SK-N-SH (cell line): ENCODE results near the gene DPM2. TPM values are rescaled to one million over a fixed set of nuclear protein-coding genes. Genes with fewer than 3 reads are reported as not detected.

ENCODE experiments used
- CTCF ChIA-PET: fragments of 300-600, 350-600 bp; formaldehyde crosslinking; extraction: SDS; loops from one replicate; lab custom pipeline; 2021; lab: Yijun Ruan, JAX
- POLR2A ChIA-PET: fragments of 350-600 bp; sonication (Branson Sonifier 250); formaldehyde crosslinking; extraction: SDS; loops from one replicate; lab custom pipeline; 2020; ENCODE audit warnings: antibody characterized with exemption, inconsistent platforms; lab: Yijun Ruan, JAX
- DNase-seq: peaks from one replicate; pipeline ENCODE4 v3.0.0; 2012
- H2AFZ ChIP-seq: fragments of 200-600 bp; sonication (generic); 2 replicates; pipeline ENCODE4 v1.8.1; 2016; ENCODE audit warnings: antibody characterized with exemption, mild to moderate bottlenecking, low read depth
- H3F3A ChIP-seq: fragments of 200-600 bp; sonication (generic); replicated peaks from 2 replicates; pipeline ENCODE3; 2016; ENCODE audit warnings: antibody characterized with exemption, mild to moderate bottlenecking; ENCODE audit not compliant: insufficient read depth
- H3K27ac ChIP-seq, 2 experiments: fragments of 200-500 bp in 1 of 2; fragments of 200-600 bp in 1 of 2; sonication (Bioruptor generic) in 1 of 2; sonication (generic), shearing (Covaris generic) in 1 of 2; 2 replicates each; pipeline versions ENCODE4 v1.5.1 to v1.6.1; 2014 to 2016; ENCODE audit warnings: low read depth in 2 of 2, inconsistent platforms in 1 of 2, low read length in 1 of 2, mild to moderate bottlenecking in 1 of 2, mixed read lengths in 1 of 2
- H3K27me3 ChIP-seq: fragments of 200-600 bp; sonication (generic), shearing (Covaris generic); 2 replicates; pipeline ENCODE4 v1.6.1; 2016; ENCODE audit warnings: mixed run types; ENCODE audit not compliant: insufficient read depth
- H3K36me3 ChIP-seq, 2 experiments: fragments of 200-500 bp in 1 of 2; fragments of 200-600 bp in 1 of 2; sonication (Bioruptor generic) in 1 of 2; sonication (generic) in 1 of 2; replicated peaks in 1 of 2; 2 replicates each; pipeline versions ENCODE3 to v1.5.1; 2014 to 2016; ENCODE audit warnings: low read length in 1 of 2, mild to moderate bottlenecking in 1 of 2; ENCODE audit not compliant: insufficient read depth in 2 of 2, control insufficient read depth in 1 of 2
- H3K4me1 ChIP-seq, 2 experiments: fragments of 200-500 bp in 1 of 2; fragments of 200-600 bp in 1 of 2; sonication (Bioruptor generic) in 1 of 2; sonication (generic), shearing (Covaris generic) in 1 of 2; 2 replicates each; pipeline versions ENCODE4 v1.5.1 to v1.6.1; 2014 to 2016; ENCODE audit warnings: low read depth in 1 of 2, low read length in 1 of 2, mixed run types in 1 of 2; ENCODE audit not compliant: insufficient read depth in 2 of 2, control insufficient read depth in 1 of 2
- H3K4me2 ChIP-seq: fragments of 200-600 bp; sonication (generic), shearing (Covaris generic); 2 replicates; pipeline ENCODE4 v1.6.1; 2017; ENCODE audit warnings: mixed run types
- H3K4me3 ChIP-seq, 2 experiments: fragments of 200-500 bp in 1 of 2; fragments of 200-600 bp in 1 of 2; sonication (Bioruptor generic) in 1 of 2; sonication (generic), shearing (Covaris generic) in 1 of 2; 2 replicates each; pipeline versions ENCODE4 v1.5.1 to v1.8.1; 2014 to 2016; ENCODE audit warnings: low read depth in 2 of 2, inconsistent platforms in 1 of 2, low read length in 1 of 2, mild to moderate bottlenecking in 1 of 2, mixed read lengths in 1 of 2, moderate library complexity in 1 of 2
- H3K79me2 ChIP-seq: fragments of 200-600 bp; sonication (generic); 2 replicates; pipeline ENCODE4 v1.8.1; 2017; ENCODE audit warnings: mild to moderate bottlenecking; ENCODE audit not compliant: insufficient read depth
- H3K9ac ChIP-seq: fragments of 200-600 bp; sonication (generic); 2 replicates; pipeline ENCODE4 v1.6.1; 2017; ENCODE audit warnings: mixed run types
- H3K9me2 ChIP-seq: fragments of 200-600 bp; sonication (generic); 2 replicates; pipeline ENCODE4 v1.6.1; 2017; ENCODE audit warnings: mixed run types
- H3K9me3 ChIP-seq: fragments of 200-600 bp; sonication (generic); 2 replicates; pipeline ENCODE4 v1.6.1; 2017; ENCODE audit warnings: mixed run types, mild to moderate bottlenecking, moderate library complexity
- H4K20me1 ChIP-seq: fragments of 200-600 bp; sonication (generic); 2 replicates; pipeline ENCODE4 v1.6.1; 2017; ENCODE audit warnings: mild to moderate bottlenecking, mixed run types; ENCODE audit not compliant: insufficient read depth
- CTCF ChIP-seq: fragments of 200-600 bp; sonication (generic); IDR thresholded peaks from 2 replicates; pipeline ENCODE4 v1.6.1; 2017; ENCODE audit warnings: antibody characterized with exemption, mild to moderate bottlenecking, moderate library complexity
- ELF1 ChIP-seq: IDR thresholded peaks from 2 replicates; pipeline ENCODE4 v1.4.0; 2012
- EP300 ChIP-seq, 2 experiments: IDR thresholded peaks; 2 replicates each; pipeline versions ENCODE4 v1.4.0 to v1.6.1; 2012; ENCODE audit warnings: borderline replicate concordance in 1 of 2, low read depth in 1 of 2, low read length in 1 of 2
- FOSL2 ChIP-seq: IDR thresholded peaks from 2 replicates; pipeline ENCODE4 v1.4.0; 2012; ENCODE audit warnings: low read depth, mild to moderate bottlenecking, moderate library complexity, borderline replicate concordance
- FOXJ3 ChIP-seq: sonication (generic); formaldehyde crosslinking; IDR thresholded peaks from 2 replicates; pipeline ENCODE4 v1.5.1; 2020; ENCODE audit warnings: mild to moderate bottlenecking, missing genetic modification reagents
- FOXM1 ChIP-seq: IDR thresholded peaks from 2 replicates; pipeline ENCODE4 v1.4.0; 2012; ENCODE audit warnings: low read depth, mild to moderate bottlenecking
- GATA2 ChIP-seq: sonication (generic); formaldehyde crosslinking; IDR thresholded peaks from 2 replicates; pipeline ENCODE4 v1.5.0; 2020; ENCODE audit warnings: mild to moderate bottlenecking, missing genetic modification reagents
- JUND ChIP-seq: IDR thresholded peaks from 2 replicates; pipeline ENCODE4 v1.4.0; 2012
- MAX ChIP-seq: IDR thresholded peaks from 2 replicates; pipeline ENCODE4 v1.4.0; 2012; ENCODE audit warnings: low read depth
- NRF1 ChIP-seq: IDR thresholded peaks from 2 replicates; pipeline ENCODE4 v1.6.1; 2012; ENCODE audit warnings: low read depth, mild to moderate bottlenecking, low read length
- REST ChIP-seq: IDR thresholded peaks from 2 replicates; pipeline ENCODE4 v1.6.1; 2012; ENCODE audit warnings: mild to moderate bottlenecking, low read depth, low read length, moderate library complexity
- RFX5 ChIP-seq: IDR thresholded peaks from 2 replicates; pipeline ENCODE4 v1.6.1; 2012; ENCODE audit warnings: mild to moderate bottlenecking, improper control_type of control experiment, low read length
- RXRA ChIP-seq: IDR thresholded peaks from 2 replicates; pipeline ENCODE4 v1.4.0; 2012; ENCODE audit warnings: low read depth, mild to moderate bottlenecking, borderline replicate concordance
- SIN3A ChIP-seq: IDR thresholded peaks from 2 replicates; pipeline ENCODE4 v1.6.1; 2012; ENCODE audit warnings: low read depth, mild to moderate bottlenecking, low read length, moderate library complexity, borderline replicate concordance
- TAF1 ChIP-seq: IDR thresholded peaks from 2 replicates; pipeline ENCODE4 v1.6.1; 2012; ENCODE audit warnings: low read depth, mild to moderate bottlenecking, low read length, moderate library complexity, borderline replicate concordance
- TCF12 ChIP-seq: IDR thresholded peaks from 2 replicates; pipeline ENCODE4 v1.4.0; 2012
- TEAD4 ChIP-seq: IDR thresholded peaks from 2 replicates; pipeline ENCODE4 v1.4.0; 2012; ENCODE audit warnings: mild to moderate bottlenecking, borderline replicate concordance; ENCODE audit not compliant: insufficient read depth
- USF1 ChIP-seq: IDR thresholded peaks from 2 replicates; pipeline ENCODE4 v1.4.0; 2012; ENCODE audit warnings: low read depth, borderline replicate concordance
- YY1 ChIP-seq: IDR thresholded peaks from 2 replicates; pipeline ENCODE4 v1.4.0; 2012; ENCODE audit warnings: low read depth, mild to moderate bottlenecking
- ZBTB33 ChIP-seq: IDR thresholded peaks from 2 replicates; pipeline ENCODE4 v1.4.0; 2012; ENCODE audit warnings: low read depth, borderline replicate concordance
- WGBS: methylation state at CpG from one replicate; pipeline ENCODE4 v1.1.6; 2017; ENCODE audit warnings: low lambda C conversion rate; 5-methylcytosine and 5-hydroxymethylcytosine counted together
- polyA plus RNA-seq, 3 experiments: library from polyadenylated mRNA; depleted of rRNA; stranded (reverse); fragments of >200 nt; gene quantifications; 2 replicates each; pipeline ENCODE4 v1.2.3, GENCODE V29; 2012

DPM2 gene
- polyA plus RNA-seq, 1 of the 3 experiments (the other 2 are of a cell fraction): 106 TPM

- no peak for TF ChIP-seq REST
- TF ChIP-seq FOXJ3: no peak
- TF ChIP-seq CTCF: no peak
Measured at GRCh38 chr9:127931092-127931881, 6.4 kb downstream of the DPM2 start (continued).

- Histone ChIP-seq H3K36me3 (peaks cover 3 to 5% of the 10 kb centered on the region in 2 experiments), H2AFZ (peak within 1 kb of the TSS; percentile 52), H3K9ac (peak within 1 kb of the TSS; percentile 59), H3K27me3 (no peaks in the 10 kb centered on the region), H3F3A (peaks cover 22% of the 10 kb centered on the region), H3K9me3 (no peaks in the 10 kb centered on the region), H4K20me1 (no peaks in the 10 kb centered on the region), H3K4me3 (peak within 1 kb of the TSS; percentile 59 to 64), H3K4me1 (peaks cover 7 to 31% of the 10 kb centered on the region in 2 experiments; a peak in 3 of 4 replicates), H3K4me2 (peak within 1 kb of the TSS; percentile 90), H3K79me2 (peaks cover 24% of the 10 kb centered on the region), H3K27ac (peak within 1 kb of the TSS; percentile 80 to 91), H3K9me2 (no peaks in the 10 kb centered on the region)
- peak; percentile 98 for DNase-seq
- ChIA-PET POLR2A (interaction anchor here (0.5 to 1.2 kb wide), 8 partner anchors 8 to 297 kb away, joined by 3 to 4 read pairs (median 3); no protein-coding TSS in a partner anchor), CTCF (interaction anchor here (1.1 to 2.0 kb wide), 9 partner anchors 9 to 187 kb away, joined by 3 to 13 read pairs (median 5); no protein-coding TSS in a partner anchor)
- WGBS: 3% methylated on average over 25 of the region's 70 CpGs
- TF ChIP-seq JUND (no peak), TEAD4 (0 out of 2 replicates have a peak, but pooled peaks have one; percentile 8), TAF1 (no peak), FOXM1 (no peak; the same call in 1 of the 2 replicates), USF1 (no peak), ELF1 (no peak), NRF1 (no peak), RFX5 (peak; percentile 62), FOSL2 (no peak; the same call in 1 of the 2 replicates), MAX (no peak; the same call in 1 of the 2 replicates), RXRA (no peak), ZBTB33 (peak; percentile 34; the same call in 1 of the 2 replicates), TCF12 (no peak), GATA2 (CRISPR knock-in tag) (0 out of 2 replicates have a peak, but pooled peaks have one; percentile 11), EP300 (IDR thresholded peaks at IDR 0.05; ENCODE audit: borderline replicate concordance in 1 of 2, low read depth in 1 of 2, low read length in 1 of 2) (no peak), YY1 (no peak), SIN3A (no peak)
Measured at GRCh38 chr9:127930231-127931091, 7.2 kb downstream of the DPM2 start, which contains the start of gene PIP5KL1. Gene PIP5KL1, minus strand, starts transcription at chr9:127930777. Its CDS starts 25 bp downstream, at chr9:127930752.
